Smooth muscle cell of the brain vasculature (primary cell): Measurements from ENCODE around the gene NOTCH2NLA.
"Not testable (repeated sequence)": the region's sequence is repeated elsewhere in the genome, so short reads cannot be mapped to it uniquely, and the experiment has no call there.

Source experiments
- DNase-seq: peaks from one replicate; pipeline ENCODE4 v3.0.0-alpha.2; 2012; ENCODE audit warnings: low read depth, low spot score

NOTCH2NLA gene

DNA sequence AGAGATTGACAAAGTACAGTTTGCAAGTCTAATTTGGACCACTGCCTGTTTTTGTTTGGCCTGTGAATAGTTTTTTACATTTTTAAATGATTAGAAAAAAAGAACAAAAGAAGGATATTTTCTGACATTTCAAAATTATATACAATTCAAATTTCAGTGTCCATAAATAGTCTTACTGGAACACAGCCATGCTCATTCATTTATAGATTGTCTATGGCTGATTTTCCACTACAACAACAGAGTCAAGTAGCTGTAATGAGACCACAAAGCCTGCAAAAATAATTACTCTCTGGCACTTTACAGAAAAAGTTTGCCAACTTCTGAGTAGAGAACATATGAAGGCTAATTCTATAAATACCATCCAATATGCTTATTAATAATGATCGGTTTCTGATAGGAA is 61.1 kb downstream of the NOTCH2NLA start:
- DNase-seq = not testable (repeated sequence)

DNA sequence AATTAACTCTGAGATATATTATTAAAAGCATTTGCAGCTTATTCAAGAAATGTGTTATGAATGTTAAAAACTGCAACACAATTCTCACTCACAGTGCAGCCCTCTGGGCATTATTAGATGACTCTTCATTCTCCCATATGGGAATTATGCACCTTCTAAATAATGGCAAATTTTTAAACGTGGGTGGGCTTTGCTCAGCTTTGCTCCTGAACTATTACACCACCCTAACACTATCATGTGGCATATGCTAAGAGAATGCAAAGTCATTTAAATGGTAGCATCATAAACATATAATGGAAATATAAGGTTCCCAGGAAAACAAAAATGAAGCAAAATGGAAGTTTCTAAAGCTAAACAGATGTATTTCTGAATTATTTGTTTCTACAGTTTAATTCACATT is 61.5 kb downstream of the NOTCH2NLA start:
- DNase-seq = not testable (repeated sequence)

DNA sequence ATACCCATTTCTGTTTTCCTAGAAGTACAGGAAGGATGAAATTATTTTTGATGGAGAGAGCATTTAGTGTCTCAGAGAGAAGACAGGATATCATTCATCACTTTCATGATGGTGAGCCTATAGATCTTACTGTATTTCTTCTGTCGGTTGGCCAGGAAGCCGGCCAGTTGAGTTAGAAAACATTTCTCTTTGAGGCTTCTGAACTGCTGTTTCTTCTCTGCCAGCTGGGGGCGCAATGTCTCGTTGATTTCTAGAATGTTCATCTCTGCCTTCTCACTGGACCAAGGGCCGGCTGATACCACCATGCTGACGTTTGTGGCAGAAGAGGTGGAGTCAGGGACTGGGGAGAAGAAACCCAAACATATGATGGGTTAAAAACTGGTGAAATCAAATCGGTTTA is 84.4 kb downstream of the NOTCH2NLA start, which contains the start of gene NBPF10:
Gene NBPF10, minus strand, starts transcription at position 340 of the 400 bp plus-strand sequence. Its CDS starts 35 bp downstream, at position 305.
- not testable (repeated sequence) for DNase-seq
